DOHH2 (cell line): ENCODE measurements around the gene NPLOC4.

Experiments used
- H3F3A ChIP-seq: fragments of 200-600 bp; sonication (generic), shearing (Covaris generic); 2 replicates; pipeline ENCODE4 v1.6.0; 2016; ENCODE audit warnings: antibody characterized with exemption, mild to moderate bottlenecking; ENCODE audit not compliant: control insufficient read depth, insufficient read depth
- H3K27ac ChIP-seq: fragments of 200-600 bp; sonication (generic); 2 replicates; pipeline ENCODE4 v1.5.1; 2014; ENCODE audit warnings: low read depth, mild to moderate bottlenecking, low read length, moderate library complexity
- H3K27me3 ChIP-seq: fragments of 200-600 bp; sonication (generic); 2 replicates; pipeline ENCODE4 v1.6.1; 2014; ENCODE audit warnings: mild to moderate bottlenecking, low read length, mixed read lengths; ENCODE audit not compliant: control insufficient read depth
- H3K36me3 ChIP-seq: fragments of 200-600 bp; sonication (generic); 2 replicates; pipeline ENCODE4 v1.6.1; 2014; ENCODE audit warnings: mild to moderate bottlenecking, low read length, moderate library complexity, mixed read lengths; ENCODE audit not compliant: control insufficient read depth
- H3K4me1 ChIP-seq: fragments of 200-600 bp; sonication (generic); 2 replicates; pipeline ENCODE4 v1.6.1; 2014; ENCODE audit warnings: mild to moderate bottlenecking, low read length, mixed read lengths; ENCODE audit not compliant: control insufficient read depth
- H3K4me2 ChIP-seq: fragments of 200-600 bp; sonication (generic); 2 replicates; pipeline ENCODE4 v1.6.0; 2014; ENCODE audit warnings: mild to moderate bottlenecking, low read length, moderate library complexity
- H3K4me3 ChIP-seq: fragments of 200-600 bp; sonication (generic); 2 replicates; pipeline ENCODE4 v1.5.1; 2014; ENCODE audit warnings: mild to moderate bottlenecking, low read length, mixed read lengths
- H3K79me2 ChIP-seq: fragments of 200-600 bp; sonication (generic); 2 replicates; pipeline ENCODE4 v1.6.1; 2014; ENCODE audit warnings: mild to moderate bottlenecking, low read length, mixed read lengths; ENCODE audit not compliant: control insufficient read depth
- H3K9me2 ChIP-seq: fragments of 200-600 bp; sonication (generic); replicated peaks from 2 replicates; pipeline ENCODE4 v1.6.1; 2014; ENCODE audit warnings: mild to moderate bottlenecking, low read length, mixed read lengths; ENCODE audit not compliant: control insufficient read depth
- H3K9me3 ChIP-seq: fragments of 200-600 bp; sonication (generic); 2 replicates; pipeline ENCODE4 v1.6.1; 2014; ENCODE audit warnings: antibody characterized with exemption, low read length, mixed read lengths; ENCODE audit not compliant: control insufficient read depth, insufficient read depth
- H4K20me1 ChIP-seq: fragments of 200-600 bp; sonication (generic); 2 replicates; pipeline ENCODE4 v1.6.0; 2014; ENCODE audit warnings: low read depth, mild to moderate bottlenecking, antibody characterized with exemption, low read length, moderate library complexity; ENCODE audit not compliant: control insufficient read depth, insufficient read depth
- CTCF ChIP-seq: fragments of 200-600 bp; sonication (generic); IDR thresholded peaks from one replicate; pipeline ENCODE4 v1.5.1; 2014; ENCODE audit warnings: antibody characterized with exemption, mild to moderate bottlenecking, low read depth, low read length; ENCODE audit not compliant: poor library complexity, severe bottlenecking
- EZH2phosphoT487 ChIP-seq: fragments of 200-600 bp; sonication (generic); IDR thresholded peaks from 2 replicates; pipeline ENCODE4 v1.6.1; 2017; ENCODE audit warnings: borderline replicate concordance, mild to moderate bottlenecking, antibody characterized with exemption, low read length, moderate library complexity, mixed read lengths

NPLOC4 gene

GRCh38 chr17:81573794-81574642 is 62.9 kb downstream of the NPLOC4 start:
- Histone ChIP-seq H3K27ac (no peak overlapping the region), H3K4me1 (no peaks in the 10 kb centered on the region), H3K4me3 (no peak overlapping the region), H3K9me2 (no peaks in the 10 kb centered on the region), H3K27me3 (no peaks in the 10 kb centered on the region), H3K36me3 (peaks cover 65% of the 10 kb centered on the region), H3K4me2 (no peak overlapping the region), H3K79me2 (peaks cover 4% of the 10 kb centered on the region; the same call in 1 of the 2 replicates), H3F3A (no peaks in the 10 kb centered on the region), H4K20me1 (no peaks in the 10 kb centered on the region), H3K9me3 (no peaks in the 10 kb centered on the region)
- no peak for TF ChIP-seq CTCF
- TF ChIP-seq EZH2phosphoT487 = no peak

GRCh38 chr17:81572563-81573168 is 64.2 kb downstream of the NPLOC4 start:
- TF ChIP-seq CTCF (no peak), EZH2phosphoT487 (no peak)
- Histone ChIP-seq H3K9me2 (no peaks in the 10 kb centered on the region), H3K27me3 (no peaks in the 10 kb centered on the region), H3K9me3 (no peaks in the 10 kb centered on the region), H3K4me1 (no peaks in the 10 kb centered on the region), H3K36me3 (peaks cover 70% of the 10 kb centered on the region), H3K4me2 (no peak overlapping the region), H3K27ac (no peak overlapping the region), H3K79me2 (peaks cover 4% of the 10 kb centered on the region; the same call in 1 of the 2 replicates), H3K4me3 (no peak overlapping the region), H3F3A (no peaks in the 10 kb centered on the region), H4K20me1 (no peaks in the 10 kb centered on the region)

- Histone ChIP-seq H3K4me3 (no peak overlapping the region), H3K27me3 (no peaks in the 10 kb centered on the region), H3K9me3 (no peaks in the 10 kb centered on the region), H4K20me1 (no peaks in the 10 kb centered on the region), H3K79me2 (no peaks in the 10 kb centered on the region), H3K4me1 (no peaks in the 10 kb centered on the region), H3K36me3 (peaks cover 73% of the 10 kb centered on the region), H3F3A (no peaks in the 10 kb centered on the region), H3K4me2 (no peak overlapping the region), H3K27ac (no peak overlapping the region), H3K9me2 (no peaks in the 10 kb centered on the region)
- no peak for TF ChIP-seq EZH2phosphoT487
- TF ChIP-seq CTCF = no peak
Observed at GRCh38 chr17:81570964-81571363, 65.9 kb downstream of the NPLOC4 start.
